Measurements from ENCODE around the gene FRRS1.

The FRRS1 gene

DNA sequence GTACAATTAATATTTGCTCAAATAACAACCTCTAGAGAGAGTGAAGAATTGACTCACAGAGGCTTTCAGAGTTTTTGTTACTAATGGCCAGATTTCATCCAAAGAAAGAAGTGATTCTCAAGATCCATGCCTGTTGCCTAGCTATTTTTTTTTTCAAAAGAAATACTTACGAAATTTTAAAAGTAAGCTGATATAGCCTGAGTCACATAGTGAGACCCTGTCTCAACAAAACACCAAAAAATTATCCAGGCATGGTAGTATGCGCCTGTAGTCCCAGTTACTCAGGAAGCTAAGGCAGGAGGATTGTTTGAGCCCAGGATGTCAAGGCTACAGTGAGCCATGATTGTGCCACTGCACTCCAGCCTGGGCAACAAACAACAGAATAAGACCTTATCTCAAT lies 105.9 kb downstream of the FRRS1 start:
- H3K27ac Mint-ChIP-seq = no peak overlapping the region
- H3K9me3 Mint-ChIP-seq = no peaks in the 10 kb centered on the region
- no peak for DNase-seq
- H3K4me3 Mint-ChIP-seq = no peak overlapping the region
- no peaks in the 10 kb centered on the region for H3K27me3 Mint-ChIP-seq (ENCODE audit: low read depth, poor library complexity)
- H3K4me1 Mint-ChIP-seq = peaks cover 5% of the 10 kb centered on the region
- H3K36me3 Mint-ChIP-seq (ENCODE audit: low read depth) = no peaks in the 10 kb centered on the region
- TF ChIP-seq, protein P1, sequence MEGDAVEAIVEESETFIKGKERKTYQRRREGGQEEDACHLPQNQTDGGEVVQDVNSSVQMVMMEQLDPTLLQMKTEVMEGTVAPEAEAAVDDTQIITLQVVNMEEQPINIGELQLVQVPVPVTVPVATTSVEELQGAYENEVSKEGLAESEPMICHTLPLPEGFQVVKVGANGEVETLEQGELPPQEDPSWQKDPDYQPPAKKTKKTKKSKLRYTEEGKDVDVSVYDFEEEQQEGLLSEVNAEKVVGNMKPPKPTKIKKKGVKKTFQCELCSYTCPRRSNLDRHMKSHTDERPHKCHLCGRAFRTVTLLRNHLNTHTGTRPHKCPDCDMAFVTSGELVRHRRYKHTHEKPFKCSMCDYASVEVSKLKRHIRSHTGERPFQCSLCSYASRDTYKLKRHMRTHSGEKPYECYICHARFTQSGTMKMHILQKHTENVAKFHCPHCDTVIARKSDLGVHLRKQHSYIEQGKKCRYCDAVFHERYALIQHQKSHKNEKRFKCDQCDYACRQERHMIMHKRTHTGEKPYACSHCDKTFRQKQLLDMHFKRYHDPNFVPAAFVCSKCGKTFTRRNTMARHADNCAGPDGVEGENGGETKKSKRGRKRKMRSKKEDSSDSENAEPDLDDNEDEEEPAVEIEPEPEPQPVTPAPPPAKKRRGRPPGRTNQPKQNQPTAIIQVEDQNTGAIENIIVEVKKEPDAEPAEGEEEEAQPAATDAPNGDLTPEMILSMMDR (IDR thresholded peaks at IDR 0.05) = no peak

DNA sequence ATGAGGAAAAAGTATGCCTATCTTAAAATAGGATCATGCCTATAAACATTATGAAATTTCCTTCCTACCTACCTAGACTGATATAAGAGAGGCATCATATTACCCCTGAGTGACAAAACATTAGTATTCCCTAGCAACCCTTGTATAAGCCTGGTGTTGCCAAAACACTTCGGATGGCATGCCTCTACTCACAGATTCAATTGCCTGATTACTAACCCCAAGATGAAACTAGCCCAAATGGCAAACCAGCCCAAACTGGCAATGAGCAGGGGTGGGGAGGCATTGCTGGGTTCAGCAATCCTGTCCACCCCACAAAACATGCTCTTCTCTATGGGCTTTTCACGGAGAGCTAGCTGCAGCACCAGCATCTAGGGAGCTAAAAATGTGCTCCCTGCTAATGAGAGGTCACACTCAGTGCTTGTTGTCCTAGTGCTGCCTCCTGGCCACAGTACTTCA lies 106.7 kb downstream of the FRRS1 start:
- Mint-ChIP-seq H3K4me3 (no peak overlapping the region), H3K9me3 (no peaks in the 10 kb centered on the region), H3K4me1 (peaks cover 5% of the 10 kb centered on the region), H3K36me3 (ENCODE audit: low read depth) (no peaks in the 10 kb centered on the region), H3K27me3 (ENCODE audit: low read depth, poor library complexity) (no peaks in the 10 kb centered on the region), H3K27ac (no peak overlapping the region)
- no peak for DNase-seq
- TF ChIP-seq, protein P1 (IDR thresholded peaks at IDR 0.05) = no peak

Data from nephron progenitor cell (in vitro differentiated cells).